AG04450 (cell line): ENCODE results near the gene DEFB132. TPM values are rescaled to one million over a fixed set of nuclear protein-coding genes. Genes with fewer than 3 reads are reported as not detected.

Experiments
- CTCF ChIA-PET: fragments of 300-600, 350-600 bp; formaldehyde crosslinking; extraction: SDS; loops from one replicate; lab custom pipeline; 2022; ENCODE audit warnings: antibody characterized with exemption, inconsistent platforms; lab: Charles Lee
- POLR2A ChIA-PET: fragments of 350-600 bp; formaldehyde crosslinking; extraction: SDS; loops from one replicate; lab custom pipeline; 2021; ENCODE audit warnings: antibody characterized with exemption, inconsistent platforms; lab: Yijun Ruan, JAX
- DNase-seq: peaks from one replicate; pipeline ENCODE4 v3.0.0-alpha.2; 2011; ENCODE audit warnings: low read depth, low spot score
- H3K27ac ChIP-seq: one replicate; pipeline ENCODE4 v1.5.1; 2012; ENCODE audit warnings: low read depth, low read length, control low read depth
- H3K27me3 ChIP-seq: one replicate; pipeline ENCODE4 v1.6.0; 2012; ENCODE audit warnings: low read length; ENCODE audit not compliant: control insufficient read depth, insufficient read depth
- H3K4me3 ChIP-seq: 2 replicates; pipeline ENCODE4 v1.5.1; 2011; ENCODE audit warnings: mild to moderate bottlenecking, low read depth, low read length, control low read depth
- H3K9me3 ChIP-seq: 2 replicates; pipeline ENCODE4 v1.5.1; 2012; ENCODE audit warnings: low read length; ENCODE audit not compliant: control insufficient read depth, insufficient read depth
- CTCF ChIP-seq: IDR thresholded peaks from 2 replicates; pipeline ENCODE4 v1.5.1; 2011; ENCODE audit warnings: low read depth, low read length, control low read depth, inconsistent platforms
- polyA plus RNA-seq: library from polyadenylated mRNA; depleted of rRNA; stranded (reverse); fragments of >200 nt; gene quantifications from 2 replicates; pipeline ENCODE4 v1.2.3, GENCODE V29; 2011

DEFB132 gene
- polyA plus RNA-seq, 1 experiment, result not detected

- Histone ChIP-seq H3K4me3 (no peak overlapping the region), H3K27me3 (peaks cover 11% of the 10 kb centered on the region), H3K27ac (no peak overlapping the region), H3K9me3 (no peaks in the 10 kb centered on the region)
- CTCF ChIA-PET, result interaction anchor here (0.6 to 2.9 kb wide), 3 partner anchors 8 to 19 kb away, joined by 3 to 11 read pairs (median 3); no protein-coding TSS in a partner anchor
- DNase-seq, result no peak
- POLR2A ChIA-PET, result interaction anchor here (0.6 kb wide), 1 partner anchor 29 kb away, joined by 6 read pairs; no protein-coding TSS in a partner anchor
- TF ChIP-seq CTCF, result peak; percentile 42
Observed at GRCh38 chr20:258963-259362, 1.4 kb downstream of the DEFB132 start.

- Histone ChIP-seq H3K4me3 (no peak overlapping the region), H3K9me3 (no peaks in the 10 kb centered on the region), H3K27ac (no peak overlapping the region), H3K27me3 (peaks cover 12% of the 10 kb centered on the region)
- ChIA-PET CTCF (interaction anchor here (0.9 kb wide), 1 partner anchor 71 kb away, joined by 3 read pairs; no protein-coding TSS in a partner anchor), POLR2A (no interaction called here)
- no peak for TF ChIP-seq CTCF
- no peak for DNase-seq
Observed at GRCh38 chr20:259981-260380, 2.5 kb downstream of the DEFB132 start.

GRCh38 chr20:263701-264100 is 6.2 kb downstream of the DEFB132 start:
- TF ChIP-seq CTCF, result no peak
- ChIA-PET CTCF (interaction anchor here (2.8 kb wide), 1 partner anchor 67 kb away, joined by 17 read pairs; no protein-coding TSS in a partner anchor), POLR2A (interaction anchor here (0.5 kb wide), 1 partner anchor 34 kb away, joined by 3 read pairs; the partner anchor contains the start of gene ZCCHC3)
- H3K27ac ChIP-seq, result no peak overlapping the region
- DNase-seq, result no peak
- peaks cover 13% of the 10 kb centered on the region for H3K27me3 ChIP-seq
- H3K9me3 ChIP-seq, result no peaks in the 10 kb centered on the region
- no peak overlapping the region for H3K4me3 ChIP-seq

GRCh38 chr20:266596-267562 is 9.4 kb downstream of the DEFB132 start:
- H3K27ac ChIP-seq, result no peak overlapping the region
- CTCF ChIA-PET, result interaction anchor here (0.6 to 2.2 kb wide), 29 partner anchors 9 to 267 kb away, joined by 3 to 14 read pairs (median 4); partner anchors contain the start of genes DEFB132 and NRSN2
- peak; percentile 33 for DNase-seq
- H3K27me3 ChIP-seq, result peaks cover 13% of the 10 kb centered on the region
- POLR2A ChIA-PET, result interaction anchor here (0.6 kb wide), 1 partner anchor 169 kb away, joined by 3 read pairs; no protein-coding TSS in a partner anchor
- peak overlapping the region; percentile 70 for H3K4me3 ChIP-seq
- no peaks in the 10 kb centered on the region for H3K9me3 ChIP-seq
- peak; percentile 93 for TF ChIP-seq CTCF

- no peak overlapping the region for H3K4me3 ChIP-seq
- no peaks in the 10 kb centered on the region for H3K9me3 ChIP-seq
- no peaks in the 10 kb centered on the region for H3K27me3 ChIP-seq
- CTCF ChIA-PET, result no interaction called here
- no peak overlapping the region for H3K27ac ChIP-seq
- TF ChIP-seq CTCF, result no peak
- POLR2A ChIA-PET, result no interaction called here
- DNase-seq, result no peak
Observed at GRCh38 chr20:270517-270916, 13.0 kb downstream of the DEFB132 start.
